ENCODE data around the gene C9orf78. TPM values are rescaled to one million over a fixed set of nuclear protein-coding genes. Genes with fewer than 3 reads are reported as not detected.

Gene C9orf78, protein sequence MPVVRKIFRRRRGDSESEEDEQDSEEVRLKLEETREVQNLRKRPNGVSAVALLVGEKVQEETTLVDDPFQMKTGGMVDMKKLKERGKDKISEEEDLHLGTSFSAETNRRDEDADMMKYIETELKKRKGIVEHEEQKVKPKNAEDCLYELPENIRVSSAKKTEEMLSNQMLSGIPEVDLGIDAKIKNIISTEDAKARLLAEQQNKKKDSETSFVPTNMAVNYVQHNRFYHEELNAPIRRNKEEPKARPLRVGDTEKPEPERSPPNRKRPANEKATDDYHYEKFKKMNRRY
- total RNA-seq, result 45.6 and 58.6 TPM in 2 replicates

DNA sequence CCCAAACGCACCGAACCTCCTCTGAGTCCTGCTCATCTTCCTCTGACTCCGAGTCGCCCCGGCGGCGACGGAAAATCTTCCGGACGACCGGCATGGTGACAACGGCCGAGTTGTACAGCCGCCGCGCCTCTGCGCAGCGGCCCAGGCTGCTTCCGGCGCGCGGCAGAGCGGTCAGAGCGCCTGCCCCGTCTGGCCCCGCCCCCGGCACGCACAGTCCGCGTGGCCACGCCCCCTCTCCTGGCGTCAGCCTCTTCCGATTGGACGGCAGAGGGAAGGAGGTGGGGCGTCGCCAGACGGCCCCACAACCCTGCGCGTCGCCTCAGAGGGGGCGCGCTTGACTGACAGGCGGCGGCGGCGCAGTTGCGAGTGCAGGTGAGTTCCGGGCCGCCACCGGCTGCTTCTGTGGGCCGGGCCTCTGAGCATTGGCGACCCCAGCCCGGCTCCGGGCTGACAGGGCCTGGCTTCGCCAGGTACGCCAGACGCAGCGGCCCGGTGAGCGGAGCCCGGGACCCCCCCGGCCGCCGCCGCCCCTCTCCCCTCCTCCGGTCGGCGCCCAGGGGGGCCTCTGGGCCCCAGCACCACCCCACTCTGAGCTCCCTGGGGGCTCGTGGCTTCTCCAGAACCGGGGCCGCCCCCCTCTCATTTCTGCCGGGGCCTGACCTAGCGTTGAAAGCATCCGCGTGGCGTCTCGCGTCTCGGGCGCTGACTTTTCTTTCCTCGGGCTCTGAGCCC, at the start of gene C9orf78, which contains the start of gene USP20:
TSS of gene C9orf78 (minus strand) at position 148 of the 732 bp plus-strand sequence. CDS start at position 94, 54 bp downstream.
TSS of gene USP20 (plus strand) at position 331 of the 732 bp plus-strand sequence. CDS start 17,098 bp downstream, outside the sequence.

DNA sequence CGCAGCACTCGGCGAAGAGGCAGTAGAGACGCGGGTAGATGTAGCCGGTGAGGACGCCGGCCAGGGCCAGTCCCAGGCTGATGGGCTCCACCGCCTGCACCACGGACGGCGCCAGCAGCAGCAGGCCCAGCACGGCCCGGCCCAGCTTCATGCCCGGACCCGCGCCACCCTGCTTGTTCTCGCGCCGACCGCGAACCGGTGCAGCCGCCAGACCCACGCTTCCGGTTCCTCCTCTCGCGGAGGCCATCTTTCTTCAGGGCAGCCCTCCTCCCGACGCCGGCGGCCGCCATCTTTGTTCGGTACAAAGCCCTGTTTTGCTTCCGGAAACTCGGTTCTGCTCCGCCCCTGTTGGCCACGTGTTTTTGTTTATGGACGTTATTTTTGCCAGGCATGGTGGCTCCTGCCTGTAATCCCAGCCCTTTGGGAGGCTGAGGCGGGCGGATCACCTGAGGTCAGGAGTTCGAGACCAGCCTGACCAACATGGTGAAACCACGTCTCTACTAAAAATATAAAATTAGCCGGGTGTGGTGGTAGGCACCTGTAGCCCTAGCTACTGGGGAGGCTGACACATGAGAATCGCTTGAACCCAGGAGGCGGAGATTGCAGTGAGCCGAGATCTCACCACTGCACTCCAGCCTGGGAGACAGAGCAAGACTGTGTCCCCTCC, 11.0 kb downstream of the C9orf78 start, which contains the start of gene TOR1A:
TSS of gene TOR1A (minus strand) at position 202 of the 667 bp plus-strand sequence. CDS start at position 151, 51 bp downstream.

DNA sequence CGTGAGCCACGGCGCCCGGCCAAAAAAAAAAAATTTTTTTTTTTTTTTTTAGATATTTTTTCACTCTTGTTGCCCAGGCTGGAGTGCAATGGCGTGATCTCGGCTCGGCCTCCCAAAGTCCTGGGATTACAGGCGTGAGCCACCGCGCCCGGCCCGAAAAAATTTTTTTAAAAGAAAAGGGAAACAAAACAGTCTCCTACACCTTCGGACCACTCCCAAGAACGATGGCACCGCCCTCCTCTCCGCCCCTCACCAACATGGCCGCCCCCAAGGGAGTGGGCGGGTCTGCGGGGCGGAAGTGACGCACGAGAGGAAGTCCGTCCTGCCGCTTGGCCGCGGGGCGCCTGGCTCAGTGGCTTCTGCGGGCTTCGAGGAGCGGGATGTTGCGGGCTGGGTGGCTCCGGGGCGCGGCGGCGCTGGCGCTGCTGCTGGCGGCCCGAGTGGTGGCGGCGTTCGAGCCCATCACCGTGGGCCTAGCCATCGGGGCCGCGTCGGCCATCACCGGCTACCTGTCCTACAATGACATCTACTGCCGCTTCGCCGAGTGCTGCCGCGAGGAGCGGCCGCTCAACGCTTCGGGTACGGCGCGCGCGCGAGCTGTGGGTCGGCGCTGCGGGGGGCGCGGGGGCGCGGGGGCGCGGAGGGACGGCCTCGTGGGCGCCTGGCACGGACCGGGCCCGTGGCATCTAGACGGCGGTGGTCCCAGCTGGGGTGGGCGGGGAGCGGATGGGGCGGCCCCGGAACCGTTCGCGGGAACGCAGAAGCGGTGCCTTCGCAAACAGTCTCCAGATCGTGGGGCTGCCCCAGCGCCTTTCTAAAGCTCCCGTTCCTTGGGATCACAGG, 32.0 kb downstream of the C9orf78 start, which contains the start of gene TOR1B:
TSS of gene TOR1B (plus strand) at position 352 of the 843 bp plus-strand sequence. CDS start at position 381, 29 bp downstream.

Other genes with a start within 250 kb of the C9orf78 start
- gene C9orf50, start 214.2 kb downstream of the C9orf78 start, total RNA-seq, result under 0.01 TPM in 2 replicates
- 25.1 and 32.6 TPM in 2 replicates for gene NTMT1, start 209.1 kb downstream of the C9orf78 start, total RNA-seq
- gene ASB6, start 193.1 kb downstream of the C9orf78 start, total RNA-seq, result 8.8 and 11.3 TPM in 2 replicates
- gene PRRX2, start 169.6 kb downstream of the C9orf78 start, total RNA-seq, result 21.5 and 44.3 TPM in 2 replicates
- 48.9 and 74.7 TPM in 2 replicates for gene PTGES, start 82.2 kb downstream of the C9orf78 start, total RNA-seq
- 16.2 and 19.1 TPM in 2 replicates for gene TOR1B, start 32.1 kb downstream of the C9orf78 start, total RNA-seq
- 17.7 and 21.0 TPM in 2 replicates for gene TOR1A, start 11.1 kb downstream of the C9orf78 start, total RNA-seq
- gene USP20, start 183 bp upstream of the C9orf78 start, total RNA-seq, result 9.1 and 13.9 TPM in 2 replicates
- 28.8 and 29.8 TPM in 2 replicates for gene FNBP1, start 207.9 kb upstream of the C9orf78 start, total RNA-seq
- gene GPR107, start 218.6 kb upstream of the C9orf78 start, total RNA-seq, result 18.8 and 52.9 TPM in 2 replicates